HG02610 (cell line): ENCODE measurements around the gene OR2A12.
"Not testable (repeated sequence)": the region's sequence is repeated elsewhere in the genome, so short reads cannot be mapped to it uniquely, and the experiment has no call there.

Source experiments
- ATAC-seq: cut with Tn5 transposase; IDR thresholded peaks from one replicate; pipeline ENCODE4 v1.9.1; 2021; ENCODE audit warnings: mild to moderate bottlenecking, moderate library complexity; ENCODE audit not compliant: unreplicated experiment

The OR2A12 gene

DNA sequence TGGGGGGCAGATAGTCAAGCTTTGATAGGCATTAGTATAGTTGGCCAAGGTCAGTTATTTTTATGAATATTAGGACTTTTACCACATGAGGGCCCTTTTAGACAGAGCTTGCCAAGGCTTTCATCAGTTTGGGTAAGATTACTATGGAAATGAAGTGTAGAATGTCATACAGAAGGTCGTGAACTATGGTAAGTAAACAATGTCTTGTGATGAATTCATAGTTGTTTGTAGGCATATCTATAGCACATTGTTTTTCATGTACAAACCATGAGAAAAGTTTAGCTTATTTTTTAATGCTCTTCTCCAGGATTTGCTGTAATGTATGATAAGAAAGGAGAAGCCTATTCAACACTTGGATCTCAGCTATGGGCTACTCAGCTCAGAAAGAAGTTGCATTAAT is 27.6 kb downstream of the OR2A12 start:
- ATAC-seq = no peak

DNA sequence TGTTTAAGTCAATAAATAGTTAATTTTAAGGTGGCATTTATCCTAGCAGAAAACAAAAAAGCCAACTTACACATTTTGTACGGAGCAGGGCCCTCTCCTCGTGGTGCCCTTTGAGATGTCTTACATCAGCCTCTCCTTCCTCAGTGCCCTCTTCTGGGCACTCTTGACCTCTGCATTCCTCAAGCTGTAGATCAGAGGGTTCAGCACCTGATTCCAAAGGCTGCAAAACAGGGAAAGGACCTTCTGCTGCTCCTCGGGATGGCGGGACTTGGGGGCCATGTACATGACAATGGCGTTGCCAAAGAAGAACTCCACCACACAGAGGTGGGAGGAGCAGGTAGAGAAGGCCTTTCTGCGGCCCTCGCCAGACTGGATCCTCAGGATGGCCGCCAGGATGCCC is 32.3 kb downstream of the OR2A12 start:
- ATAC-seq = no peak

DNA sequence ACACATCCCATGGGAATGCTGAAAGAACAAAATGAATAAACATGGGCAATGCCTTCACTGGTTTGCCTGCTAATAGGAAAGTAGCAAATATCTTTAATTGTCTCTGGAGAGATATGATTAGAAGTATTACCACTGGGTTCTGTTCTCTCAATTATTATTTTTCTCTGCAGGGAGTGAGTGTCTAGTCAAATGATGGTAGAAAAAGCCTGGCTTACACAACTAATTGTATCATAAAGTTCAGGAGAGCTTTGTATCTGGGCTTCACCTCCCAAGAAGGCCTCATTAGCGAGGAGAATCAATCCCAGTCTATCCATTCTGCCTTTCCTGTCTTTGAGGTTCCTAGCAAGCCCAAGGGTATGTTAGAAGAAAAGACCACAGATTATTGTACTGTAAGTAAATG is 36.8 kb downstream of the OR2A12 start, which contains the start of gene OR2A14:
Gene OR2A14, plus strand, starts transcription at position 301 of the 400 bp plus-strand sequence. CDS start 5,937 bp downstream, outside the sequence.
- ATAC-seq = no peak

DNA sequence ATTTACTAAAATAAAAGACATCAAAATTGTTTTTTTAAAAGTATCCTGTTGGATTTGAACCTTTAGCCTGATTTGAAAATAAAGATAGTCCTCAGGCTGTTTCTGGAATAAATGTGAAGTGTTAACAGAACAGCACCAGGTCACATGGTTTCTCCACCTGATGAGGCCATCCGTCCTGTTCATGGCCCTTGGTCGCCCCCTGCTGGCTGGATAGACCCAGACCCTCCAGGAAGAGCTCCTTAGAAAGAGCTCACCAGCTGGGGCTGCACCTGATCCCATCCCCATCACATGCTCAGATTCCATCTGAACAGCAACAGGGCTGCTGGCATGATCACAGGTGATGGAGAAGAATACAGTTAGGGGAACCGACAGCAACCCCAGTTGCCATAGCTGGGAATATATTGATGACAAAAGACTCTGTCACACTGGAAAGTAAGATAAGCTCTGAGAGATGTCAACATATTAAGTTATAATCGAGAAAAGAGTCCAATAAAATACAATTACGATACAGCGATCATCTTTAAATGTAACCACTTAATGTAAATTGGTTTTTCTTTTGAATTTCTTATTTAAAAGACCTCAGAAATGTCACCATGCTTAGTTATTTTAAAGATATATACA is 41.7 kb downstream of the OR2A12 start:
- peak; percentile 99 for ATAC-seq

DNA sequence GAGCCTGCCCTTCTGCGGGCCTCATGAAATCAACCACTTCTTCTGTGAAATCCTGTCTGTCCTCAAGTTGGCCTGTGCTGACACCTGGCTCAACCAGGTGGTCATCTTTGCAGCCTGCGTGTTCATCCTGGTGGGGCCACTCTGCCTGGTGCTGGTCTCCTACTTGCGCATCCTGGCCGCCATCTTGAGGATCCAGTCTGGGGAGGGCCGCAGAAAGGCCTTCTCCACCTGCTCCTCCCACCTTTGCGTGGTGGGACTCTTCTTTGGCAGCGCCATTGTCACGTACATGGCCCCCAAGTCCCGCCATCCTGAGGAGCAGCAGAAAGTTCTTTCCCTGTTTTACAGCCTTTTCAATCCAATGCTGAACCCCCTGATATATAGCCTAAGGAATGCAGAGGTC is 43.5 kb downstream of the OR2A12 start:
- not testable (repeated sequence) for ATAC-seq

DNA sequence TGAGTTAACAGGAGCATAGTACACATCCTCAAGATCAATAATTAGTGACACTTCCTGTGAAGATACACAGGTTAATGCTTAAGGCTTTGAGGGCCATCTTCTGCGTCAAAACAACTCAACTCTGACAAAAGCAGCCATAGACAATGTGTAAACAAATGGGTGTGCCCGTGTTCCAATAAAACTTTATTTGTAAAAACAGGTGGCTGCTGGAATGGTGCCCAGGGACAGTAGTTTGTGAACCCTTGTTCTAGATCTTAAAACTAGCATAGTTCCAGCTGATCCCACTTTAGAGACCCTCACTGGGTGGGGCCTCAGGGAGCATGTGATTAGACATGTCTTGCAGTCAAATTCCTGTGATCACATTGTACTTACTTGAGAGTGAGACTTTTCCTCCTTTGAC is 44.7 kb downstream of the OR2A12 start:
- ATAC-seq = no peak

DNA sequence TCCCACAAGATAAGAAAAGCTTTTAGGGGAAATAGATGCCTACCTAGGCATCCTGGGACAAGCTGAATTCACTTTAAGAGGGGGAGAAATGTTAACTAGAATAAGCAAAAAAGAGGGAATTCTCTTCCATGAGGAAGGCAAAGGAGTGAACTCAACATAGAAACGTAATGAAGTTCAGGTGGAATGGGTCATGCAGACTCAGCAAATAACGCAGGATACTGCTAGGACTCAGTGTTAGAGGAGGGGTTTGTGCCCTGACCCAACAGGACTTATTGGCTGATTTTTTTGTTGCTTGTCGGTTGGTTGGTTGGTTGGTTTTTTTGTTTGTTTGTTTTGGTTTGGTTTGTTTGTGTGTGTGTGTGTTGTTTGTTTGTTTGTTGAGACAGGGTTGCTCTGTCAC is 46.2 kb downstream of the OR2A12 start:
- no peak for ATAC-seq

DNA sequence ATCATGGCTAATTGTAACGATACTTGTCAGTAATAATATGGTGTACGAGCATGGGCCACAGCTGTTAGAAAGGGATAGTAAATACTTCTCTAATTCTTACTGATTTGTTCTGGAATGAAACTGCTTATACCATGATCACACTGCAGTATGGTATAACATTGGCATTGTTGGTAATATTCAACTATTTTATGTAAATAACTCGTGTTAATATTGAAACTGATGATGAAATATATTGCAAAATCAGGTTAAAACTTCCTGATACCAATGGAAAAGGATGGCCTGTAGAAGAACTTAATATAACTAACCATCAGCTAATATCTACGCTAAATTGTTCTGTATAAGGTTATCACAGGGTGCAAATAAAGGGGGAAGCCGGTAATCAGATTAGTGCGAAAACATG is 47.2 kb downstream of the OR2A12 start:
- ATAC-seq = no peak

DNA sequence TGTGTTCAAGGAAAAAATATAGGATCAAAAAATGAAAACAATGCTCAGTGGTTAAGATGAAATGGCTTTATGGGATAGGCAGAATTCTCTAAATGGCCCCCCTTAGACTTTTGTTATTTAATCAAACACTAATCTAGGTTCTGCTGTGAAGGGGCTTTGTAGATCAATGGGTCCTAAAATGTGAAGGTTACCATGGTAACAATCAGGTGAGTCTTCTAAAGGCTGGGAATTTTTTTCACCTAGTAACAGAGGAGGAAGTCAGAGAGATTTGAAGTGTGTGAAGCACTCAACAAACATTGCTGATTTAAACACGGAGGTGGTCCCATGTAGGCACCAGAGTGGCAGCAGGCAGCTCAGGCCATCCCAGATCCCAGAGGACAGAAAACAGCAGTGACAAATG is 48.0 kb downstream of the OR2A12 start:
- no peak for ATAC-seq

DNA sequence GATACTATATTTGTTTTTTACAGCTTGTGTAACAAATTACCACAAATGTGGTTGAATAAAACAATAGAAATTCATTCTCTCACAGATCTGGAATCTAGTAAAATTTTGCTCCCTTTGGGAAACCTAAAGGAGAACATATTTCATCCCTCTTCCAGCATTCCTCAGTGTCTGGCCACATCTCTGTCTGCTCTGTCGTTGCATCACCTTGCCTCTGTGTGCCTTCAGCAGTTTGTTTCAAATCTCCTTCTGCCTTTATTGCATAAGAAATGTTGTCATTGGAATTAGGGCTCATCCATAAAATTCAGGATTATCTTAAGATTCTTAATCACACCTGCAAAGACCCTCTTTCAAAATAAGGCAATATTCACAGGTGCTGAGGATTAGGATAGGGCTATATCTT is 51.4 kb downstream of the OR2A12 start:
- ATAC-seq = no peak

DNA sequence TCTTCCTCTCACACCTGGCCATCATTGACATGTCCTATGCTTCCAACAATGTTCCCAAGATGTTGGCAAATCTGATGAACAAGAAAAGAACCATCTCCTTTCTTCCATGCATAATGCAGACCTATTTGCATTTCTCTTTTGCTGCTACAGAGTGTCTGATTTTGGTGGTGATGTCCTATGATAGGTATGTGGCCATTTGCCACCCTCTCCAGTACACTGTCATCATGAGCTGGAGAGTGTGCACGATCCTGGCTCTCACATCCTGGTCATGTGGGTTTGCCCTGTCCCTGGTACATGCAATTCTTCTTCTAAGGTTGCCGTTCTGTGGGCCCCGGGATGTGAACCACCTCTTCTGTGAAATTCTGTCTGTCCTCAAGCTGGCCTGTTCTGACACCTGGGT is 56.1 kb downstream of the OR2A12 start:
- ATAC-seq = no peak

DNA sequence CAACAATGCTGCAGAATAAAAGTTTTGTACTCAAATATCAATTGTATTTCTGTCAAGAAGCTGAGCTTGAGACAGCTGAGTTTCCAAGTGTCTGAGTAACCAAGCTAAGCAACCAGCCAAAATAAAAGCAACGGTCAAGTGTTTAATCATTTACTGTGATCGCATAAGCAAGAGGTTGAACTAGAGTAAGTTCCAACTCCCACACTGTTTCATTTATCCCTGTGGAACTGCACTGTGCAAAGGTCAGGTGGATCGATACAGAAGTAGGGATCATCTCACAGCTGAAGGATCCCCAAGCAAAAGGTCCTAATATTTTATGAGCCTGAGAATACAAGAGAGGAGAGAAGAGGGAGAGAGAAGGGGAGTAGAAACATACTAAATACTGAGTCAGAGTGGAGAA is 58.3 kb downstream of the OR2A12 start:
- no peak for ATAC-seq

DNA sequence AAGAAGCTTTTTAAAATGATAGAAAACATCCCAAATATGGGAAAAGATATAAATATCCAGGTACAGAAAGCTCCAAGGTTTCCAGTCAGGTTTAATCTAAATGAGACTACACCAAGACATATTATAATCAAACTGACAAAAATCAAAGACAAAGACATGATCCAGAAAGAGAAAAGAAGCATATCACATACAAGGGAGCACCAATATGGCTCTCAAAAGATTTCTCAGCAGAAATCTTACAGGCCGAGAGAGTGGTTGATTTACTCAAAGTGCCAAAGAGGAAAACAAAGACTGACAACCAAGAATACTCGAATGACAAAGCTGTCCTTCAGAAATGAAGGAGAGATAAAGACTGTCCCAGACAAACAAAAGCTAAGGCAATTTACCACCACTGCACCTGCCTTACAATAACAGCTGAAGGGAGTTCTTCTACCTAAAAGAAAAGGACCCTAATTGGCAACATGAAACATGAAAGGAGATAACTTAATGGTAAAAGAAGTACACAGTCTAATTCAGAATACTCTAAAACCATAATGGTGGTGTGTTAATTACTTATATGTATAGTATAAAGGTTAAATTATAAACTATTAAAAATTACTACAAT is 62.2 kb downstream of the OR2A12 start:
- ATAC-seq = no peak
